ENCODE data around the gene KRT73. TPM values are rescaled to one million over a fixed set of nuclear protein-coding genes. Genes with fewer than 3 reads are reported as not detected.

The KRT73 gene
- total RNA-seq, 1 experiment from 2014 or later: not detected

DNA sequence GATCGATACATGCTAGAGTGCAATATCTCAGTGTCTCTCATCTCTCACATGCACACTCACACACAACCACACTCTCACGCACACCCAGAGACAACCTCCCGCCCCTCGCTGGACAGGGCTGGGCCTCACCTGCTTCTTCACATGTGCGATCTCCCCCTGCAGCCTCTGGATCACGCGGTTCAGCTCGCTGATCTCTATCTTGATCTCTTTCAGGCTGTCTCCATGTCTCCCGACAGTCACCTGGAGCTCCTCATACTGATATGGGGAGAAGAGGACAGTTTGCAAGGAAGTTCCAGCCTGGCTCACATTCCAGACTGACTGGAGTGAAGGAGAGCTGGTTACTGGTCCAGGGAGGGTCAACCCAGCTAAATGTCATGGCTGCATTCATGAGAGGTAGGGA lies 29.2 kb upstream of the KRT73 start:
- in situ Hi-C loops (cut with HindIII; ENCODE audit: low sequenced_read_pairs): loop anchor here (10.0 kb wide), 1 partner anchor 57 kb away; the partner anchor contains the start of gene KRT77
- no peak for DNase-seq (ENCODE audit: low spot score)

DNA sequence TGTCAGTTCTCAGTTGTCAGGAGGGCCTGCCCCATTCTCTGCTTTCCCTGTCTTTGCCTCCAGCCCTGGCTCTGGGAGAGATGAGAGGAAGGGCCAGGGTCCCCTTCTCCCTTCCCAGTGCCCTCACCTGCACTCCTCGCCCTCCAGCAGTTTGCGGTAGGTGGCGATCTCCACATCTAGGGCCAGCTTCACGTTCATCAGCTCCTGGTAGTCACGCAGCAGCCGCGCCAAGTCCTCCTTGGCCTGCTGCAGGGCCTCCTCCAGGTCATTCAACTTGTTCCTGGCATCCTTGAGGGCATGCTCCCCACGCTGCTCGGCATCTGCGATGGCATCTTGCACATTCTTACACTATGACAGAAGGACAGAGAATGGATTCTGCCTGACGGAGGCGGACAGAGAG lies 28.3 kb upstream of the KRT73 start:
- in situ Hi-C loops (cut with HindIII; ENCODE audit: low sequenced_read_pairs): loop anchor here (10.0 kb wide), 1 partner anchor 58 kb away; the partner anchor contains the start of gene KRT77
- no peak for DNase-seq (ENCODE audit: low spot score)

DNA sequence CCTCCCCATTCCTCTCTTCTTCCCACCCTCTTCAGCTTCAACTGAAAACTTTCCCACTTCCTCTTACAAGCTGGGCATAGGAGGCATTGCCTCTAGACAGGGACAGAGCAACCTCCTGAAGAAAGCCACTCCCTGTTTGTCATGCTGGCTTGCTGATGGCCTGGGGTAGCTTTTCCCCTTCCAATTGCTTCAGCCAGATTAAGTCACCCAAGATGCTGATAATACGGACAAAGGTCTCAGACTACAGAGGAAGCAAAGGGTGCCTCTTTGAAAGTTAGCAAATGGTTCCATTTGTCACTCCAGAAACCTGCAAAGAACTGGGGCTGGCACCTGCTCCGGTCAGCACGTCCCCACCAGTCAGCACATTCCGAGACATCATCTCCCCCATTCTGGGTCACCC lies 27.6 kb upstream of the KRT73 start:
- no peak for DNase-seq (ENCODE audit: low spot score)
- in situ Hi-C loops (cut with HindIII; ENCODE audit: low sequenced_read_pairs): loop anchor here (10.0 kb wide), 1 partner anchor 59 kb away; the partner anchor contains the start of gene KRT77

DNA sequence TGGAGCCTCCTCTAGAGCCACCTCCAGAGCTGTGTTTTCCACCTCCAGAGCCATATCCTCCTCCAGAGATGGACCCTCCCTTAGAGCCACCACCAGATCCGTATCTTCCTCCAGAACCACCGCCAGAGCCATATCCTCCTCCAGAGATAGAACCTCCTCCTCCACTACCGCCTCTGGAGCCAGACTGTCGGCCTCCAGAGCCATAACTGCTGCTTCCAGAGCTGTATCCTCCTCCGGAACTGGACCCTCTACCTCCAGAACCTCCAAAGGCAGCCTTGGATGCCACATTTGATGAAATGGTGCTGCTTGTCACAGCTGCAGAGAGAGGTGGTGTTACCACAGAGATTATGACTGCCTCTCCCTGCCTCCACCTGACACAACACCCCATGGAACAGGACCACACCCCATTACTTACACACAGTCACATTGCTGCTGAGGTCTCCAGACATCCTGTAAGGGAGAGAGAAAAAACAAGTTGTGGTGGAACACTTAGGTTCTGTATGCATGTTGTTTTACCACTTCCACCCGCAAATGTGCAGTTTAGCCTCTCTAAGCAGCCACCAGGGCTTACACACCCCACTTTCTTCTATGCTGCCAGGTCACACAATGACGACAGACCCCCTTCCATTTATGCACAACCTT lies 26.9 kb upstream of the KRT73 start:
- no peak for DNase-seq (ENCODE audit: low spot score)
- in situ Hi-C loops (cut with HindIII; ENCODE audit: low sequenced_read_pairs): loop anchor here (10.0 kb wide), 1 partner anchor 60 kb away; the partner anchor contains the start of gene KRT77

DNA sequence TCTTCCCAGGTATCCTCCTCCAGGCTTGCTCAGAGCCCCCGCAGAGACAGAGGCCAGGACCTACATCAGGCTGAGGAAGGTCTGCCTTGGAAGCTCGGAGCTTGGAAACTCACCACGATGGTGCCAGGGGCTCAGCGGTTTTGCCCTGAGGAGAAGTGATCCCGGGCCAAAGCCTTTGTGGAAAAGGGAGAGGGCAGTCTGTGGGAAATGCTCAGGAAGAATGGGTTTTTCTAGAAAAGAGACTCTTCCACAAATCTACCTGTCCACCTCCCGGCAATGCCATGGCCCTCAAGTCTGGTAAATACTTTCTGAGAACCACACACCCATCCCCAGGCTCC lies 25.7 kb upstream of the KRT73 start:
- no peak for DNase-seq (ENCODE audit: low spot score)
- in situ Hi-C loops (cut with HindIII; ENCODE audit: low sequenced_read_pairs): loop anchor here (10.0 kb wide), 1 partner anchor 61 kb away; the partner anchor contains the start of gene KRT77

DNA sequence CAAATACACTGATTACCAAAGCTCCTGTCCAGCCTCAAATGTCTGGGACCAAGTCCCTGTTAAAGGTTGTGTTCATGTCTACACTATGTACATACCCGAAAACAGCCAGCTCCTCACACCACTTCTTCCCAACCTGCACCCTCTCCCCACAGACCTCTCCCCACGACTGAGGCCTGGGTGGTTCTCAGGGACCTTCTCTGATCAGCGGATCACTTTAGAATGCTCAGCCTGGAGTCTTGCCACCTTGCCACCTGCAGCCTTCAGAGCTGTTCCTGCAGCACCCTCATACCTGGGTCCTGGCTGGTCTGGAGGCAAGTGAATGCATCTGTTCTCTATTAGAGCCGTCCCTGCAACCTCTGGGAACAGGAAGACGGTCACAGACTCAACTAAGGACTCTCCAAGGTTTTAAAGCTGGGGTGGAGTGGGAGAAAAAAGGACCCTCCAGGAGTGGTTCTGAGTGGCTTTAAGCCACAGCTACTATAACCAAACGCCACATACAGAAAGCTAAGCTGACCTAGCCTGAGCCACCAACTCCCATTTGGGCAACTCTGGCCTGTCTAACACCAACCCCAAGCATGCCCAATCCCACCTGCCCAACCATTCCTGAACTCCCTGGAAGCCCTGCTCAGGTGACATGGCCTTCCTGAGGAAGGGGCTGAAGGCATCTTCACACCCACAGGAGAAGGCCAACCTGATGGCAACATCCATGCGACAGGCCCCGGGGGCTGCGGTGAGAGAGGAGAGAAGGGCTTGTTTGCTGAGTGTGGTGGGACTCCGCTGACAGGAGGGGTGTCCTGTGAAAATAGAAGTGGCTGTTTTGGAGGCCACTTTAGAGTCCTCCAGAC lies 25.1 kb upstream of the KRT73 start:
- in situ Hi-C loops (cut with HindIII; ENCODE audit: low sequenced_read_pairs): loop anchor here (10.0 kb wide), 1 partner anchor 61 kb away; the partner anchor contains the start of gene KRT77
- DNase-seq (ENCODE audit: low spot score): no peak

DNA sequence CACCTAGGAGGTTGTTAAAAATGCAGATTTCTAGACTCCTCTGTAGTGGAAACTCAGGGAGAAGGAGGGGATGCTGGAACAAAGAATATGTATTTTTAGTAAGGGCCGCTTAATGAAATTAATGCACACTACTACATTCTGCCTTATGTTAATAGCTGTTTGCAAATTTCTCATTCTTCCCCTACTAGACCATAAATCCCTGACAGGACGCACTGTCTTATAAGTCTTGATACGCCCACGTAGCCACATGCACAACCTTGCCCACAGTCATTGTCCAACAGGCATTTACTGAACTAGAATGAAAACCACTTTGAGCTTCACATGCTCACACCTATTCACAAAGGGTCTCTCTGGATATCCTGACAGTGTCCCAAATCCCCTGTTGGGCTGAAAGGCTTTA lies 23.1 kb upstream of the KRT73 start:
- no peak for DNase-seq (ENCODE audit: low spot score)
- in situ Hi-C loops (cut with HindIII; ENCODE audit: low sequenced_read_pairs): loop anchor here (10.0 kb wide), 1 partner anchor 63 kb away; the partner anchor contains the start of gene KRT77

DNA sequence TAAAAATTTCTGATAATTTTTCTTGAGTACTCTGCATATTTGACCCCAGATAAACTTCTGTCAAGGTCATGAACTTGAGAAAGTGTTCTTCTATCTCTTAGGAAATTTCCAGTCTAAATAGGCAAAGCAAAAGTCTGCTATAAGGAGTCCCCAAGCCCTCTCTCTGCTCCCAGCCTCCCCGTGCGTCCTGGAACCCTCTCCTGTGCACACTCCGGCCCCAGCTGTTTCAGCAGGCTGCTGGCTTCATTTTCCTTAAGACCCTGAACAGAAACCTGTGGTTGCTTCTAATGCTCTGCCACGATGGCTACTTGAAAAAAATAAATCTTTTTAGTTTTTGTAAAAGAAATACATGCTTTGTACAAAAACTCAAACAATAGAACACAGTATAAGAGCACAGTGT lies 18.9 kb upstream of the KRT73 start:
- in situ Hi-C loops (cut with HindIII; ENCODE audit: low sequenced_read_pairs): no loop called here
- DNase-seq (ENCODE audit: low spot score): no peak

DNA sequence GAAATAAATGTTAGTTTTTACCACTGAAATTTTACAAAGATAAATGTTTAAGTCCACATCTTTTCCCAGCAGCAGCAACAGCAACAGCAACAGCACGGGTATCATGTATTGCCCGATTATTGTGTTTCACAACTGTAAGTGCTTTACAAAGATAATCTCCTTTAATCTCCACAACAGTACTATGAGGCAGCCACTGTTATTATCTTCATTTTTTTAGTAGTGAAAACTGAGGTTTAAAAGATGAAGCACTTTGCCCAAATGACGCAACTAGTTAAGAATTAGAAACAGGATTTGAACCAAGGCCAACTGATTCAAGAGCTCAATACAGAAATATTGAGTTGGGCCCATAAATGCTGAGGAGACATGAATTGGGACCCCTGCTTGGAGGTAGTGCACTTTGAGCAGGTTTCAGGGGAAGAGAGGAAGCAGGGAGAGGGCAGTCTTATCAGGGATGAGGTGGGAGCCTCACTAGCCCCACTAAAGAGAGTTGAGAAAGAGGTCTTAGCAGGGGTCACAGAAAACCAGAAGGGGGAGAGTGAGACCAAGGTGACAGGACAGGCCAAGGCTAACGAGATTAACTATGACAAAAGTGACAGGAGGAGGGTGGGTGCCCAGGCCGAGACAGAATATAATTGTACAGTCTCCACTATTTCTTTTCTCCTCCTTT lies 18.4 kb upstream of the KRT73 start:
- no peak for DNase-seq (ENCODE audit: low spot score)
- in situ Hi-C loops (cut with HindIII; ENCODE audit: low sequenced_read_pairs): no loop called here

DNA sequence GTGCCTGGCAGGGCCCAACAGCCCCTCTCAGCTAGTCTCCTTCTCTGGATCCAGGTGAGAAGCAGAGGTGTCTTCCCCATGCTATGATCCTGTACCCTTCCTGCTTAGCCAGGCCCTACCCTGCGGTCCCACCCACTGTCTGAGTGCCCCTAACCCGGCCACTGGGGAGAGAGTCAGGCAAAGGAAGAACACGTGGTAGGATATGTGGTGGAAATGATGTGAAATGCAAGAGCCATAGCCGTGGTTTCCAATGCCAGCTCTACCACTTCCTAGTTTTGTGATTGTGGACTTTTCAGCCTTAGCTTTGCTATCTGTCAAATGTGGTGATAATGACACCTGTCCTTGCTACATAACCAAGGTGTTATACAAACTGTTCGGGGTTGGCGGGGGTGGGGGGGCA lies 17.8 kb upstream of the KRT73 start:
- no peak for DNase-seq (ENCODE audit: low spot score)
- in situ Hi-C loops (cut with HindIII; ENCODE audit: low sequenced_read_pairs): no loop called here

DNA sequence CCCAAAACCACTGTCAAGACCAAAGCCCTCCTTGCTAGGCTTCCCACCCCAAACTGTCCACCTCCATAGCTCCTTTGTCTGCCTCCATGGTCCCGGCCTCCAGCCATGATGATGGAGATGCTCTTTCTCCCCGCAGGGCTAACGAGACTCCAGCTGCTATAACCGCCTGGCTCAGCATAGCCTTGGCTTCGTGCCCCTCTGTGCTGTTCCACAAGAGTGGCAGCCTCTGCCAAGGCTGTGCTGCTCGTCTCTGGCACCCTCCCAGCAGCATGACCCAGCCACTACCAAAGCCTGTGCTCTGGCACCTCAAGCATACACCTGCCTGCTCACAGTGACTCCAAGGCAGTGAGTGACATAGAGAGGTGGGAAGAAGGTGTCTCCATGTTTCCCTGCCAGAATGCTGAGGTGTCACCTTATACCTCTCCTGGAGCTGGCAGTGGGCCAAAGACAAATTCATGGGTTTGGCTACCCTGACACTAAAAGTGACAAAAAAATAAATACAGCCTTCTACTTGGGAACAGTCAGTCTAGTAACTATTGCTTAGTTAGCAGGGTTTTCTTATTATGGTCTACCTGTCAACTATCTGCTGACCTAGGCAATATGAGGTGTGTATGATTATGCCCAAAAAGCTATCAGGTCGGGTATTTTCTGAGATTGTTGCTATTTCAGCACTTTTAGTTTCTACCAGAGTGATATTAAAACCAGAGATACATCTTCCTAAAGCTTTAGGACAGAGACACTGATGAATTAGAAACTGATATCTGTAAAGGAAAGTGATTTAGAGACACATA lies 16.1 kb upstream of the KRT73 start:
- peak; percentile 66 for DNase-seq (ENCODE audit: low spot score)
- in situ Hi-C loops (cut with HindIII; ENCODE audit: low sequenced_read_pairs): no loop called here

DNA sequence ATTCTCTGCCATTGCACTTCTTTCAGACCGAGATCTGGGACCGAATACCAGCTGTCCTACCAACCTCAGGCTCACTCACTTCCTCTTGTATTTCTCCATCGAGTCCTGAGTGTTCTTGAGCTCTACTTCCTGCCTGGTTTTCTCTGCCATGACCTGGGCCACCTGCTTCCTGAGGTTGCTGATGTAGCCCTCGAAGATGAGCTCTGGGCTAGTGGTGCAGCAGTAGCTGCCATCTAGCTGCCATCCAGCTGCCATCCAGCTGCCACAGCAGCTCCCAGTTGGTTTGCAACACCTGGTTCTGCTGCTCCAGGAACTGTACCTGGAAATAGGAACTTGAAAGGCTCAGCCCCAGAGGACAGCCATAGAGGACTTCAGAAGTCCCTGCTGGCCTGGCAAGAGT lies 15.0 kb upstream of the KRT73 start:
- in situ Hi-C loops (cut with HindIII; ENCODE audit: low sequenced_read_pairs): no loop called here
- DNase-seq (ENCODE audit: low spot score): no peak

DNA sequence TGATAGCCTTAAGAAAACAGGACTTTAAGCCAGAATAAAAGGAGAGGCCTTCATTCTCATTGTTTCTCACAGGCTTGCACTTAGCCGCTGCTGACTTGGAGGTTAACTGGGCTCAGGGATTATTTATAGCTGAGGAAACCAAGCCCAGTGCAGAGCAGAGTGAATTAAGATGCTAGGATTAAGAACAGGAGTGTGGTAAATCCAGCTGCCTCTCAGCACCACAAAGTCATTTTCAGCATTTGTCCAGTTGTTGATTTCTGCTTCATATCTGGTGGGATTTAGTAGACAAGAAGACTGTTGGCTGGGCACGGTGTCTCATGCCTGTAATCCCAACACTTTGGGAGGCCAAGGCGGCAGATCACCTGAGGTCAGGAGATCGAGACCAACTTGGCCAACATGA lies 14.3 kb upstream of the KRT73 start:
- DNase-seq (ENCODE audit: low spot score): no peak
- in situ Hi-C loops (cut with HindIII; ENCODE audit: low sequenced_read_pairs): no loop called here

DNA sequence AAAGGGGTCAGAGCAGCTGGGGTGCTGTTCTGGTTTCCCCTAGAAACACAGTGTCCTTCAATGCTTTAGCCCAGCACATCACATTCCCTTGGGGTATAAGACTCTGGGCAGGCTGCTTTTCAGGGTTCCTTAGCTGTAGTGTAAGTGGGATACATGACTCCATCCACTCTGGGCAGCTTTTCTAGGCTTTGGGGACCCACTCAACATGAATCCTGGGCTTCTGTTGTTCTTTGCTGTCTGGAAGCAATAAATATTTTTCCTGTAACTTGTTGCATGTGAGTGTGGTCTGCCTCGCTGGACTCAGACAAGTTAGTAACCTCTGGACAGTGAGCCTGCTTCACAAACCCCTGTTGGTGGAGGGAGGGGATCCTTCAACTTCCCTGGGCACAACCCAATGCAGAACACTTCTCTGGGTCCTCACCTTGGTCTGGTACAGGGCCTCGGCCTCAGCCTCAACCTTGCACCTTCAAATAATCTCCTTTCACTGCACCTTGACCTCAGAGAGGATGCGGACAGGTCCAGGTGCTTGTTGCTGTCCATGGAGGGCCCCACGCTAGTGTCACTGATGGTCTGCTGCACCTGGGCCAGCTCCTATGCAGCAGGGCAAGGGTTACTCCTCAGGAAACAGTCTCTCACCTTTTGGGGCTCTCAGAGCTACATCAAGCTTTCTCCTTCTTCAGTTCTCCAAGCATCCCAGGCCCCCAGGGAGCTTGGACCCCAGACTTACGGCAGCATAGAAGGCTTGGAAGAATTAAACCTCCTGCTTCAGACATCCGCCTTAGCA lies 13.5 kb upstream of the KRT73 start:
- no peak for DNase-seq (ENCODE audit: low spot score)
- in situ Hi-C loops (cut with HindIII; ENCODE audit: low sequenced_read_pairs): no loop called here

DNA sequence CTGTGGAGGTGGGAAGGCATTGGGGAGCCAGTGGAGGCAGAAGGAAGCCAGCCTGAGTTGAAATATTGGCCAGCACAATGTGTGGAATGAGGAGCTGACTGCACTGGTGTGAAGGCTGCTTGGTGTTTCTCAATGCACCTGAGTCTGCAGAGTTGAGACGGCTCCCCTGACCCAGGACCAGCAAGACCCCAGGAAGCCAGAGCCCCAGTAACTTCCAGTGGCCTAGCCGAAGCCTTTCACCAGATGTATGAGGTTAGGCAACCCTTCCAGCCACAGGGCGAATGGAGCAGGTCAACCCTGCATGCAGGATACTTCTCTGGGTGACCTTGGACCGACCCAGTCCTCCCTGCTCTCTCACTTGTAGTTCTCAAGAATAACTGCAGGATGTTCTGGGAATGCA lies 12.9 kb upstream of the KRT73 start:
- in situ Hi-C loops (cut with HindIII; ENCODE audit: low sequenced_read_pairs): no loop called here
- DNase-seq (ENCODE audit: low spot score): no peak

DNA sequence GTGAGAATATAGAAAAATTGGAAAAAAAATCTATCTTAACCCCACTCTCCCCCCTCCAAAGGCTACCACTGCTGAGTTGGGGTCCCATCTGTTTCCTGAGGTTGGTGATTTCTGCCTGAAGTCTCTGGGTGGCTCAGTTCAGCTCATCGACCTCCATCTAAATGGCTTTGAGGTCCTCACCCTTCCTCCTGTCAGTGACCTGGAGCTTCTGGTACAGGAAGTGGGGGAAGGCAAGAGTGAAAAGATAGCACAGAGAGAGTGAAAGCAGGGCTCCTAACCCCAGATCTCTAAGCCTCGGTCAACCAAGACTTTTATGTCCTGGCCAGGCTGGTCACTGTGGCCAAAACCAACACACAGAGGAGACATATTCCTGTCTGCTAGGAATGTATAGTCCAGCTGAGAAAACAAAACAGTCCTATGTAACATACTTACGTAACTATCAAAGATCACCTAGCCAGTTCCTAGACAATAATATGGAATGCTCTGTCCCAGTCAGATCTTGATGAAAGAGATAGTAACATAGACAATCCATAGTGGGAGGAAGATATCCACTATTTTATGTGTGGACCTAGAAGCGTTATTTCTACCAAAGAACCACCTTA lies 12.3 kb upstream of the KRT73 start:
- DNase-seq (ENCODE audit: low spot score): no peak
- in situ Hi-C loops (cut with HindIII; ENCODE audit: low sequenced_read_pairs): no loop called here

DNA sequence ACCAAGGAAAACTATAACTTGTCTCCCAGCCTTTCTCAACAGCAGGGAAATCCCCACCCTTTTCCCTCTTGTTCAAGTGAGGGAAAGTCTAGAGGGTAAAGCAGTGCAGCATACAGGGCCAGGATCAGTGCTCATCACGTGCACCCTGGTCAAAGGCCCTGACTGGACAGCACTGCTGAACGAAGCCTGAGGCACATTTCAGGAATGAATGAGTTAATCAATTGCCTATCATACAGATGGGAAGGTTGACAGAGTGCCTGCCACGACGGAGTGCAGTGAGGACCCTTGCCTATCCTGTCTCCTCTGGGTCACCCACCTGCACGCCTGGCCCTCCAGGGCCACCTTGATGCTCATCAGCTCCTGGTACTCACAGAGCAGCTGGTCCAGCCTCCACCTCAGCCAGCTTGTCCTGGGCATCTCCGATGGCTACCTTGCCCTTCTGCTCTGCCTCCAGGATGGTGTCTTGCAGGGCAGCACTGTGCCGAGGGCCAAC lies 11.7 kb upstream of the KRT73 start:
- no peak for DNase-seq (ENCODE audit: low spot score)
- in situ Hi-C loops (cut with HindIII; ENCODE audit: low sequenced_read_pairs): no loop called here

Data from G401 (cell line).